HUDEP-2 (cell line): ENCODE measurements around the gene TELO2.
"Not testable (repeated sequence)": the region's sequence is repeated elsewhere in the genome, so short reads cannot be mapped to it uniquely, and the experiment has no call there.

ENCODE experiments used
- DNase-seq, 76 experiments: peaks; one replicate each; lab custom pipeline; 2025; ENCODE audit not compliant: unreplicated experiment in 76 of 76; lab: John Stamatoyannopoulos, UW

TELO2 gene

DNA sequence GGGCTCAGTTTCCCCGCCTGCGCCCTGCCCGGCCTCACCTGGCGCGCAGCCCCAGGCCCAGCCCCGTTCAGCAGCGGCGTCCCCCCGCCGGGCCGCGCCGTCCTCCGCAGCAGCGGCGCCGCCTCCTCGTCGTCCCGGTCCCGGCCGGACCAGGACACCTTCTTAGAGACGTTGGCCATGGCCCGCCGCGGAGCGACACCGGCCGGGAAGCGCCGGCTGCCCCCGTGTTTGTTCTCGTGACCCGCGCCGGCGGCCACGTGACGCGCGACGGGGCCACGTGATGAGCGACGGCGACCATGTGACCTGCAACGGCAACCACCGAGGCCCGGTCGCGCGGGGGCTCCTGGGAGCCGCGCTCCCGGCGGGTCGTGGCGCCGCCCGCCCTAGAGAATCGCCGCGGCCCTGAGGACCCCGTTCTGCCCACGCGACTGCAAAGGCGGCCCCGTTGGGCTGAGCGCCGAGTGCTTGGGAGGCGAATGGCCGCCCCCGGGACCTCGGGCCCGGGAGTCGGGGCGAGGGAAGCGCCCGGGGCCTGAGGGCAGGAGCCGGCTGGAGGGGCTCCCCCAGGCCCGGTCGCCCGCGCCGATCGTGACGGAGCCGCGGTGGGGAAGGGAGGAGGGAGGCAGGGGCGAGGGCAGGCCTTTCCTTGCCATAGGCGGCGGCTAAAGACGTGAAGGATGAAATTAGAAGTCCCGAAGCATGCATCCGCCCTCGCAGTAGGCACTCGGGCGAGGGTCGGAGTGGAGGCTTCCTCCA lies 18.2 kb upstream of the TELO2 start, which contains the start of gene CLCN7:
Gene CLCN7, minus strand, starts transcription at position 233 of the 756 bp plus-strand sequence. Its CDS starts 54 bp downstream, at position 179.
- peak in 73 of 76 experiments; percentile 23 to 90 (median 76) for DNase-seq

- peak in 1 of 76 experiments; percentile 45 for DNase-seq
These were observed 17.5 kb upstream of the TELO2 start for GRCh38 chr16:1475552-1476114.

DNA sequence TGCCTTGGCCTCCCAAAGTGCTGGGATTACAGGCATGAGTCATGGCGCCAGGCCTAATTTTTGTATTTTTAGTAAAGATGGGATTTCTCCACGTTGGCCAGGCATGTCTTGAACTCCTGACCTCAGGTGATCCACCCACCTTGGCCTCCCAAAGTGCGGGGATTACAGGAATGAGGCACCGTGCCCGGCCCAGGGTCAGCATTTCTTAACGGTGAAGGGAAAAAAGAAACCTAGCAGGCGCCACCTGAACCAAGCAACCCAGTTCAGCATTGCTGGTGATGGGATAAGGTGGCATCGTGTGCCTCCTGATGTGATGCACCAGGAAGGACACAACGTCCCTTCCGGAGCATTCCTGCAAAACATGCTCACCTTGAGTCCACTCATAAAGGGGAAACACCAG lies 16.1 kb upstream of the TELO2 start:
- DNase-seq, result no peak

DNA sequence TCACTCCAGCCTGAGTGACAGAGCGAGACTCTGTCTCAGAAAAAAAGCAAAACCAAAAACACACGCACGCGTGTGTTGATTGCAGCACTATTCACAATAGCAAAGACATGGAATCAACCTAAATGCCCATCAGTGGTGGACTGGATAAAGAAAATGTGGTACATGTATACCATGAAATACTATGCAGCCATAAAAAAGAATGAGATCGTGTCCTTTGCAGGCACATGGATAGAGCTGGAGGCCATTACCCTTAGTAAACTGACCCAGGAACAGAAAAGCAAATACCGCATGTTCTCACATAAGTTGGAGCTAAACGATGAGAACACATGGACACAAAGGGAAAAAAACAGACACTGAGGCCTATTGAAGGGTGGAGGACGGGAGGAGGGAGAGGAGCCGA lies 14.2 kb upstream of the TELO2 start:
- not testable (repeated sequence) for DNase-seq

- DNase-seq, result no peak
These were observed 11.0 kb upstream of the TELO2 start for GRCh38 chr16:1481906-1482835.

- no peak for DNase-seq
These were observed 7.2 kb upstream of the TELO2 start for GRCh38 chr16:1485847-1486496.

- no peak for DNase-seq
These were observed 6.4 kb upstream of the TELO2 start for GRCh38 chr16:1486551-1487390.

DNA sequence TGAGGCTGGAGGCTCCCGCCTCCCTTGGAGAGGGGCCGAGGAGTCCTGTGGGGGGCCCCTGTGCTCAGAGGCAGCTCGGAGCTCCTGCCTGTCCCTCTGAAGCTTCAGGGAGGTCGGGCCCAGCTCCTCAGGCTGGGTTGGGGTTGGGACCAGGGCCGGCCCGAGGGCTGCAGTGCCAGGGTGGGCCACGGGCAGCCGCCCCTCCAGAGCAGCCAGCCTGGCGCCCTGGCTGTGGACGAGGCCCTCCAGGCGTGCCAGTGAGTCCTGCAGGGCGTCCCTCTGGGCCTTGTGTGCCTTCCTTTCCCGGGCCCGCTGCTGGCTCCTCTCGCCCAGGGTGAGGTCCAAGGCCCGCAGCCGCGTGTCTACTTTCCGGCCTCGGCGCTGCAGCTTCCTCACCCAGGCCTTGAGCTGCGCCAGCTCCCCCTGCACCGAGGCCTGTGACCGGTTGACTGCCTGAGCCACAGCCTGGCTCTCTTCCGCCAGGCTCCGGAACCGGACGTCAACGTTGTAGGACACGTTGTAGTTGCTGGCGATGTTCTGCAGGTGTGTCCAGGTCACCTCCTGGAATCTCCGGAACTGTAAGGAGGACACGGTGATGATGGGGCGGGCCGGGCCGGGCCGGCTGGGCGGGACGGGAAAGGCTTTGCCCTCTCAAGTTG lies 5.6 kb upstream of the TELO2 start:
- DNase-seq, result no peak

DNA sequence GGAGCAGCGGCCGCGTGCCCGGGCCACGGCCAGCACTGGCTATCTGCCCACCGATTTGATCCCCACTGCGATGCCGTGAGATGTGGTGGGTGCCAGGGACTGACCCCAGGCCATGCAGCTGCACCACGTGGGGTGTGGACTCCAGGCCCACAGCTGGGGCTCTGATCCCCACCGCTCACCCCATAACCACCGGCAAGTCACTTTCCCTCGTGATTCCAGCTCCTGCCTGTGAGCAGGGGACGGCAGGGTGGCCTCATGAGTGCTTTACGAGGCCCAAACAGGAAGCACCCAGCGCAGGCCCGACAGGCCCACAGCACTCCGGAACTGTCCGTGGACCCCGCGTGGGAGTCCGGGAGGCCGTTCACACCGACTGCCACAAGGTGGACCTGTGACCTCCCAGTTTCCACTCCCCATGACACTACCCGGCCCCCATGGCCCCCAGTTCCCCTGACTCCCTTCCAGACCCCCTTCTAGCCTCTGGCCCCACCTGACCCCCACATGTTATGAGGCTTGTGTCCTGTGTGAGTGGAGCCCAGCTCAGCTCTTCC lies 5.0 kb upstream of the TELO2 start:
- no peak for DNase-seq

DNA sequence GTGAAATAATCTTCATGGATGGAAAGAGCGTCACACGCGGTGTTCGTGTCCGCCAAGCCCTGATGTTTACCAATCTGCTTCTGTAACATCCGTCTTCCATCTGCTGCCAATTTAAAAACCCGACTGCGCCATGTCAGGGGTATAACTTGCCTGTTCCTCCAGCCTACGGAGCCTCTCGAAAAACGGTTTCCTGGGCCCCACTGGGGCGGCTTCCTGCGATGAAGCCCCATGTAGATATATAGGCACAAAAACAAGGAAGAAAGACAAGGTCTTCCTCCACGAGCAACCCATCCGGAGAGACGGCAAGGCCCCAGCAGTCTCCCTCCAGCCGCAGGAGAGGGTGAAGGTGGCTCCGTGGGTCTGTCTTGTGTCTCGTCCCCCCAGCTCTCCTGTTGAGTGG lies 4.5 kb upstream of the TELO2 start, which contains the start of gene PTX4:
Gene PTX4, minus strand, starts transcription at position 326 of the 400 bp plus-strand sequence. Its CDS starts 35 bp downstream, at position 291.
- no peak for DNase-seq

GRCh38 chr16:1489077-1489476 lies 4.1 kb upstream of the TELO2 start:
- DNase-seq, result no peak

DNA sequence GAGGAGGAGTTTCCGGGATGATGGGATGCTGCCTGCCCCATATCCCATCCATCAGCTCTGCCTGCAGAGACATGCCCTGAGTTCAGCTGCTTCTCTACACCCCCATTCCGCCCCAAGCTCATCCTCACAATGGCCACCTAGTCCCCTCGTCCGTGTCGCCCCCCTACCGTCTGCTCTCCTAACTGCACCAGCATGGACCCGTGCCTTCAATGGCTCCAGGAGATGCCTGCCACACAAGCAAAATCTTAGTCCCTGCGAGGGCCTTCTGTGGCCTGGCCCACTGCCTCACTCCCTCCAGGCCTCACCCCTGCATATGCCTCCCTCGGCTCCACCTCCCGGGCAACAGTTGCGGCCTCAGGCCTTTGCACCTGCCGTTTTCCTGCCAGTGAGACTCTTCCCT lies 1.8 kb upstream of the TELO2 start:
- no peak for DNase-seq

GRCh38 chr16:1492082-1492922 lies 858 bp upstream of the TELO2 start:
- no peak for DNase-seq

DNA sequence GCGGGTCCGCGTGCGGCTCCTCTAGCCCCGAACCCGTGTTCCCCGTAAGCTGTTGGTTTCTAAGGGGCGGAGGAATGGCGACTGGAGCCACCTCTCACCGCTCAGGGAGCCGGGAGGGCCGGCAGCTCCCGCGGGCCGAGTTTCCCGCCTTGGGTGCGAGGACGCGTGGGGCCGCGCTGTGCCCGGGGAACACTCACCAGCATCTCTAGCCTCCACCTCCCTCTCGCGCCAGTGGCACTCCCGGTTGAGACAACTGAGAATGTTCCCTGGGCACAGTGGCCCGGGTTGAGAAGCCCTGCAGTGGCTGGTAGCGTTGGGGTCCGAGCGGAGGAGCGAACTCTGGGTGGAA lies 560 bp downstream of the TELO2 start:
- no peak for DNase-seq

GRCh38 chr16:1494129-1494640 lies 1.0 kb downstream of the TELO2 start:
- peak in 5 of 76 experiments; percentile 5 to 34 (median 23) for DNase-seq

DNA sequence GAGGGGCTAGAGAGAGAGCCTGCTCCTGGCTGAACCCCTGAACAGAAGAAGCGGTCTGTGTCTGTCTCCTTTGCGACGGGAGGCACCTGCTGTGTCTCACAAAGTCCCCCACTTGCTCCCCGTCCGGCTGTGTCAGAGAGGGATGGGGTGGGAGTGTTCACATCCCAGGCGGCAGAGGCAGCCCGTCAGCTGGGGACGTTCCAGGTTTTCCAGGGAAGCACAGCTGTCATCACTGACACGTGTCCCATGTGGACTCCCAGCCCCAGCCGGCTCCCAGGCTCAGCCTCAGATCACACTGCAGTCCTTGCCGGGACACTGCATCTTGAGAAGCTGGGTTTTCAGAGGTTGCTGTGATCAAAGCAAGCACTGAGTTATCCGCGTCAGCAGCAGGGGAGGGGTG lies 1.6 kb downstream of the TELO2 start:
- no peak for DNase-seq

GRCh38 chr16:1495211-1495888 lies 2.2 kb downstream of the TELO2 start:
- DNase-seq, result no peak
